ENCODE results near the gene FOXO1.

Gene FOXO1

GRCh38 chr13:40580566-40581276 is 85.7 kb downstream of the FOXO1 start:
- no peak for DNase-seq (ENCODE audit: low read depth in 1 of 2, low spot score in 1 of 2)

- no peak for DNase-seq (ENCODE audit: low read depth in 1 of 2, low spot score in 1 of 2)
Measured at GRCh38 chr13:40579535-40579934, 86.9 kb downstream of the FOXO1 start.

DNA sequence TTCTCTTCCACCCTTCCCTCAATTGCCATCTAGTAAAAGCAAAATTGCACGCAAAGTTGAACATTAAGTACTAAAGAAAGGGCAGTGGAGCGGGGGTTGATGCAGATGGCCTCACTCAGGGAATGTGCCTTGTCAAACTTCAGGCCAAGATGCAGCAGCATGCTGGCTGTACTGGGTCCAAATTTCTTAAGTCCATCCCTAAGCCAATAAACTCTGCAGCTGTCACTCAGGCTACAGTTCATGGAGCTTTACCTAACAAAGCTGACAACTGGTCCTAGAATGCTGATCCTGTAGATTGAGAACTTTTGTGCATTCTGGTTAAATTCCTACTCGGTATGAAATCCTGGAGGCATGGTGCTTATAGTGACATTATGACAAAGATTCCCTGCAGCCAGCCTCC is 88.4 kb downstream of the FOXO1 start:
- DNase-seq (ENCODE audit: low read depth in 1 of 2, low spot score in 1 of 2) = no peak

GRCh38 chr13:40576369-40576768 is 90.1 kb downstream of the FOXO1 start:
- DNase-seq (ENCODE audit: low read depth in 1 of 2, low spot score in 1 of 2) = no peak

DNA sequence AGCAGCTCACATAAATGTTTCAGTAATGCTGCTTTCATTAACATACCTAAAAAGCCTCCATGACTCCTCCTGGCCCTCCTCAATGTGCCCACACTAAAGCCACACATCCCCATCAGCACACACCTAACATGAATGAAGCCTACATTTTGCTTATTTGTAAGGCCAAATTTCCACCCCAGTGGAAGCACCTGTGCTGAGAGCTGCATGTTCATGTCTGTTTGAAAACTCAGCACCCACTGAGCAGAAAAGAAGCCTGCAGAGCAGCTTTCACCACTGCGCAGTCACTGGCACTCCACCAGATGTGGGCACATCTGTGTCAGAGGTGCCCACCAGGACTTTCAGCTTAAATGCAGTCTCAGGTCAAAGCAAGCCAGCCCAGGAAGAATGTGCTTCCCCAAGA is 93.5 kb downstream of the FOXO1 start:
- no peak for DNase-seq (ENCODE audit: low read depth in 1 of 2, low spot score in 1 of 2)

- DNase-seq (ENCODE audit: low read depth in 1 of 2, low spot score in 1 of 2) = no peak
Measured at GRCh38 chr13:40571338-40571963, 95.0 kb downstream of the FOXO1 start.

- DNase-seq (ENCODE audit: low read depth in 1 of 2, low spot score in 1 of 2) = no peak
Measured at GRCh38 chr13:40570930-40571329, 95.5 kb downstream of the FOXO1 start.

DNA sequence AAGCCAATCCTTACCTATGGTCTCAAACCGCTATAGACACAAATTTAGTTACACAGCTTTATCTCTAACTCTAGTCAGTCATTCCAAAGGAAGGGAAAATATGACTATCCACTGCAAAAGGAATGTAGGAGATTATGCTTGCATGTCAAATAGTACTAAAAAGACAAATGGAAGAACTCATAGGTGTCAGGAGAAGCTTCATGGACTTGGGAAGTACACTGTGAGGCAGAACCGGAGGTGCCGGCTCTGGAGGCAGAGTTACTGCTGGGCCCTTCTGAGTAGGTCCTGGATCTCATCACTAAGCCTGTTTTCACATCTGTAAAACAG is 97.5 kb downstream of the FOXO1 start:
- DNase-seq (ENCODE audit: low read depth in 1 of 2, low spot score in 1 of 2) = no peak

DNA sequence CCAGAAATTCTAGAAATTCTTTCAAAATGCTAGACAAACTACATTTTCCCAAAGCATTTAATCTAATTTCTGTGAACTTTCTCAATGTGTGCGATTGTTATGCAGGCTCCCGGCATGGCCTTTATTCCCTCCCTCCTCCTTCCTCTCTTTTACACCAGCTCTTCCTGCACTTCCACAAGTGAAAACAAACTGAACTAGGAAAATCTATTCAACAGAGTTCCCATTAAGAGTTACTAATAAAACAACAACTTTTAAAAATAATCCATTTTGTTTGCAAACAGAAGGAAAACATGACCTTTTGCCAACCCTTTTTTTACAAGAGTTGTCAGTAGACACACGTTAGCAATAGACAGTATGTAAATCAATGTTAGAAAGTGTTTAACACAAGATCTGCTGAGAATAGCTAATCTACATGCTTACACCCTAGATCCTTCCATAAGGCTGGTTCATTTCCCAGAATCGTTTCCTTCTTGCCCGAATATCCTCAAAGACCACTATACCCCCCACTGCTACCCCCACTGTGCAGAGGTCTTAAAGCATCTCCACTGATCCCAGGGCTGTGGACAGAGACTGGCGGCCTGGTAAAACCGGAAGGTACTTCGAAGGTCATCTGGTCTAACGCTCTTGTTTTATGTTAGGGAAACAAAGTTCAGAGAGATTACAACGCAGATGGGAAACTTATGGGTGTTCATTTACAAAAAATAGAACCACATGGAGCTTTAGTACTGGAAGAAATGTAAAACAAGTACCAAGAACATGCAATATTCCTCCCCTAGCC is 98.0 kb downstream of the FOXO1 start:
- no peak for DNase-seq (ENCODE audit: low read depth in 1 of 2, low spot score in 1 of 2)

- DNase-seq (ENCODE audit: low read depth in 1 of 2, low spot score in 1 of 2) = no peak
Measured at GRCh38 chr13:40566811-40567210, 99.6 kb downstream of the FOXO1 start.

- no peak for DNase-seq (ENCODE audit: low read depth in 1 of 2, low spot score in 1 of 2)
Measured at GRCh38 chr13:40565282-40566148, 100.9 kb downstream of the FOXO1 start.

DNA sequence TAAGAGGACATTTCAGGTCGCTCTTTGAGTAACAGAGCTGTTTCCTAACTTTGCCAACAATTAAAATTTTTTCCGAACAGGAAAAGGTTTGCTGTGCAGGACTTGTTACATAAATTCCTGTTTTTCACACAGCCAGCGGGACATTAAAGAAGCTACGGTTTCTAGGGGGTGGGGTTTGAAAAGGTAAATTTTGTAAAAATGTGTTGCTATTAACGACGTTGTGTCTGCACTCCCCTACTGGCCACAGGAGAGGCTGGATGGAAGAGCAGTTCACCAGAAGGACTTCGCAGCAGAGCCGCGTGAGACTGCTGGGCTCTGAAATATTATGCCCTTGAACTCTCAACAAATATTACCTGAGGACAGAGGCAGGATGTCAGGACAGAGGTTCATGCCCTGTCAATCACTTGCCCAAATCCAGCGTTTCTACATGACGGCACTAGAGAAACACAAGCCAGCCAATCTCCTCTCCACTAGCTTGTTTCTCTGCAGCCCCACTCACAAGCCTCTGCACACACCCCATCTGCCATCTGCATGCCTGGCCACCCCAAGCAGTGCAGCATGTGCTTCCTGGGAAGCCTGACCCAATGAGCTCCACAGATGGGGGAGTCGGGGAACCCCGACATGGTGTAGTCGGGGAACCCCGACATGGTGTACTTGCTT is 102.0 kb downstream of the FOXO1 start:
- no peak for DNase-seq (ENCODE audit: low read depth in 1 of 2, low spot score in 1 of 2)

GRCh38 chr13:40563350-40564125 is 102.9 kb downstream of the FOXO1 start:
- no peak for DNase-seq (ENCODE audit: low read depth in 1 of 2, low spot score in 1 of 2)

DNA sequence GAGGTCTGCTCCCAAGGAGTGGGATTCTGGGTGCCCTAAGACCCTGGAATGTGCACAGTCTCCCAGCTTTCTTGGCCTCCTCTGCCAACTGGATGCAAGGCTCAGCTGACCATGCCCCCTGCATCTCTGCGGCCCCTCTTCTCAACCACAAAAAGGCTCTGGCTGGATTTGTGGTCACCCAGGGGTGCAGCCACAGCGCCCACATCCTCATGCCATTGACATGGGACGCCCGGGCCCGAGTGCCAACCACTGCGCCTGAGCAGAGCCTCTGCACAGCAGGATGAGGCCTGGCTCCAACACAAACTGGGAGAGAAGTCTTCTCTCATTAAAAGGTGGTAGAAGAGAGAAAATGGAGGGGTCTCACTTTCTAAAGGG is 103.5 kb downstream of the FOXO1 start:
- no peak for DNase-seq (ENCODE audit: low read depth in 1 of 2, low spot score in 1 of 2)

DNA sequence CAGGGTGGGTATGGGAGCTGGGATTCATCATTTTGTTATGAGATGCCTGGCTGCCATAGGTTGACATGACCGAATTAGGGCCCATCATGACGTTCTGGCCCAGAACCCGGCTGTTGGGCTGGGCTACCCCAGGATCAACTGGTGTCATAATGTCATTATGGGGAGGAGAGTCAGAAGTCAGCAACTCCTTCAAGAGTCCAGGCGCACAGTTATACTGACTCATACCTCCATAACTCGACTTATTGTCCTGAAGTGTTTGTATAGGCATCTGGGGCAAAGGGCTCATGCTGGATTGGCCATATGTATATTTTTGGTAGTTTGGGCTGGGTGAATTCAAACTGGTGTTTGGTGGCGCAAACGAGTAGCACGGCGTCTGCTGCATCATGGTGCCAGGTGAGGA is 106.5 kb downstream of the FOXO1 start:
- no peak for DNase-seq (ENCODE audit: low read depth in 1 of 2, low spot score in 1 of 2)

DNA sequence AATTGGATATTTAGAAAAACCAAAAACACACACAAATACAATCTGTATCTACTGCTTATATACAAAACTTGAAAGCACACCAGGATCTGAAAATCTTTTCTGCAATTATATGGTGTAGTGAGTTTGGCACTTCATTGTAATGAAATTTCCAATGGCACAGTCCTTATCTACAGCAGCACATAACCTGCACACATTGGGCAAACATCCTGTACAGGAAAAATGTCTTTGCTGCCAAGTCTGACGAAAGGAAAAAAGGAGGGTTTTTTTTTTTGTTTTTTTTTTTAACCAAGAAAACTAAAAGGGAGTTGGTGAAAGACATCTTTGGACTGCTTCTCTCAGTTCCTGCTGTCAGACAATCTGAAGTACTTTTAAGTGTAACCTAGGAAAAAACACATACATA is 107.8 kb downstream of the FOXO1 start:
- no peak for DNase-seq (ENCODE audit: low read depth in 1 of 2, low spot score in 1 of 2)

DNA sequence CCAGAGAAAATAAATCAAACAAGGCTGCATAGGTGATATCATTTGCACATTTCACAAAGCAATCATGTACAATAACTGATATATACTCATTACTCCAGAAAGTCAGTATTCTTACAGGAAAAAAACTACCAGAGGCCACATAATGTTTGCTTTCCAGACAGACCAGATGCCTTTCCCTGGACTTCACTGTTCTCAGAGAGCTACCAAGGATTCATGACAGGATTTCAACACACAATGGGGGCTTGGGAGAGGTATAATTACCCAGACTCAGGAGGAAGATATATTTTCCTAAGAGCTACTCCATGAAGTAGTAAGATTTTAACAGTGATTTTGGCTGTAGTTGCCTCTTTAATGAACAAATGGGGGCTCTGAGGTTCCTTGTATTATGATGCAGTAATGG is 110.0 kb downstream of the FOXO1 start:
- no peak for DNase-seq (ENCODE audit: low read depth in 1 of 2, low spot score in 1 of 2)

GRCh38 chr13:40553356-40553755 is 113.1 kb downstream of the FOXO1 start:
- no peak for DNase-seq (ENCODE audit: low read depth in 1 of 2, low spot score in 1 of 2)

- DNase-seq (ENCODE audit: low read depth in 1 of 2, low spot score in 1 of 2) = no peak
Measured at GRCh38 chr13:40552895-40553294, 113.5 kb downstream of the FOXO1 start.

DNA sequence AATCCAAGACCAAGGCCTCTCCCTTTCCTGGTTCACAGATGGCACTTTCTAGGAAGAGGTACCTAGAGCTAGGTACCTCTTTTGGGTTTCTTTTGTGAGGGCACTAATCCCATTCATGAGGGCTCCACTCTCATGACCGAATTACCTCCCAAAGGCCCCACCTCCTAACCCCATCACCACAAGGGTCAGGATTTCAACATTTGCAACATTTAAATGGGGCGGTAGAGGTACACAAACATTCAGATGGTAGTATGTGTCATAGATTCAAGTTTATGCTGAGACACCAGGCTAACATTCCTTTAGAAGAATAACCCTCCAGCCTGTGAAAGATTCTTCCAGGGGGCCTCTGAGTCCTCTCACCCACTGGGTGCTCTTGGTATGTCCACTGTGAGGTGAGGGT is 116.3 kb downstream of the FOXO1 start:
- DNase-seq (ENCODE audit: low read depth in 1 of 2, low spot score in 1 of 2) = no peak

All from stimulated activated CD4-positive, alpha-beta T cell treated with anti-CD3 and anti-CD28 coated beads, Interleukin-15, amount 100 ng/mL, for 1 hour (primary cell).